NK-92 treated with Interleukin-12 subunit alpha and Interleukin-12 subunit beta, amount 100 ng/mL, for 24 hours (cell line): ENCODE measurements around the gene DAPK1.
"Not testable (repeated sequence)": the region's sequence is repeated elsewhere in the genome, so short reads cannot be mapped to it uniquely, and the experiment has no call there.

Experiments
- DNase-seq: peaks from one replicate; lab custom pipeline; 2025; lab: John Stamatoyannopoulos, UW

The DAPK1 gene

GRCh38 chr9:87498046-87498810 is 561 bp downstream of the DAPK1 start:
- no peak for DNase-seq

- no peak for DNase-seq
These were observed 1.2 kb downstream of the DAPK1 start for GRCh38 chr9:87498811-87499360.

GRCh38 chr9:87499424-87500017 is 1.9 kb downstream of the DAPK1 start:
- DNase-seq, result no peak

- DNase-seq, result no peak
These were observed 3.0 kb downstream of the DAPK1 start for GRCh38 chr9:87500491-87501270.

GRCh38 chr9:87501271-87501656 is 3.6 kb downstream of the DAPK1 start:
- DNase-seq, result not testable (repeated sequence)

GRCh38 chr9:87501806-87502205 is 4.1 kb downstream of the DAPK1 start:
- no peak for DNase-seq

GRCh38 chr9:87502391-87503221 is 4.9 kb downstream of the DAPK1 start:
- DNase-seq, result no peak

GRCh38 chr9:87503430-87503829 is 5.8 kb downstream of the DAPK1 start:
- DNase-seq, result no peak

GRCh38 chr9:87503927-87504326 is 6.3 kb downstream of the DAPK1 start:
- DNase-seq, result no peak

- no peak for DNase-seq
These were observed 7.3 kb downstream of the DAPK1 start for GRCh38 chr9:87504938-87505337.

- no peak for DNase-seq
These were observed 8.4 kb downstream of the DAPK1 start for GRCh38 chr9:87505869-87506678.

- DNase-seq, result no peak
These were observed 9.9 kb downstream of the DAPK1 start for GRCh38 chr9:87507576-87507975.

- DNase-seq, result no peak
These were observed 12.6 kb downstream of the DAPK1 start for GRCh38 chr9:87510252-87510683.

GRCh38 chr9:87512311-87512710 is 14.6 kb downstream of the DAPK1 start:
- DNase-seq, result no peak

- DNase-seq, result no peak
These were observed 15.5 kb downstream of the DAPK1 start for GRCh38 chr9:87513161-87513560.

- DNase-seq, result no peak
These were observed 16.3 kb downstream of the DAPK1 start for GRCh38 chr9:87513880-87514535.

- DNase-seq, result no peak
These were observed 17.3 kb downstream of the DAPK1 start for GRCh38 chr9:87515006-87515405.

GRCh38 chr9:87515588-87516221 is 18.0 kb downstream of the DAPK1 start:
- no peak for DNase-seq

GRCh38 chr9:87516222-87516925 is 18.7 kb downstream of the DAPK1 start:
- no peak for DNase-seq
